Esophagus mucosa (tissue), 1 donor: ENCODE results near the gene UTP4. TPM values are rescaled to one million over a fixed set of nuclear protein-coding genes. Genes with fewer than 3 reads are reported as not detected.
"Not testable (repeated sequence)": the region's sequence is repeated elsewhere in the genome, so short reads cannot be mapped to it uniquely, and the experiment has no call there.

ENCODE experiments used
- ATAC-seq: fragments of 200-7000 bp; cut with Tn5 transposase; one replicate; pipeline ENCODE4 v1.9.1; 2020
- total RNA-seq: library from RNA; stranded (reverse); gene quantifications from one replicate; pipeline ENCODE4 v1.2.4, GENCODE V29; 2023
- donor health status: DM: yes; HTN: yes; CAD: no.

UTP4 gene
- total RNA-seq, 1 donor from 2014 or later, result 30.2 TPM

GRCh38 chr16:69131839-69132423, 518 bp upstream of the UTP4 start:
- ATAC-seq, result peak; percentile 81

DNA sequence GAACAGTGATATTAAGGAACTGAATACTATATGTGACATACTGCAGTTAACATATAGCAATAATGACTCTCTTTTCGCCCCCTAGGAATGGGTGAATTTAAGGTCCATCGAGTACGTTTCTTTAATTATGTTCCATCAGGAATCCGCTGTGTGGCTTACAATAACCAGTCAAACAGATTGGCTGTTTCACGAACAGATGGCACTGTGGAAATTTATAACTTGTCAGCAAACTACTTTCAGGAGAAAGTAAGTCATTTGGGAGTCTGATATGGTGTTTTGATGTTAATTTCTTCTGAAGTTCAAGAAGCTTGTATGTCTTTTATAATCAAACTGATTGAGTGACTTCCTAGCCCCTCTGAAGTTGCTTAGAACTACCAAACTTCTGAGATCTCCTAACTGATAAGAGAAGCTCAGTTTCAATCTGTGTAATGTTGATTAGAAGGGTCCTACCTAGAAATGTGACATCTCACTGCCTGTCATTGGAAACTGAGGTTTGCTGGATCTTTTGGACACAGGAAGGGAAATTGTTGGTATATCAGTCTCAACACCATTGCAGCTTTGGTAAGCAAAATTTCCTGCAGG, 1.0 kb downstream of the UTP4 start:
- no peak for ATAC-seq

DNA sequence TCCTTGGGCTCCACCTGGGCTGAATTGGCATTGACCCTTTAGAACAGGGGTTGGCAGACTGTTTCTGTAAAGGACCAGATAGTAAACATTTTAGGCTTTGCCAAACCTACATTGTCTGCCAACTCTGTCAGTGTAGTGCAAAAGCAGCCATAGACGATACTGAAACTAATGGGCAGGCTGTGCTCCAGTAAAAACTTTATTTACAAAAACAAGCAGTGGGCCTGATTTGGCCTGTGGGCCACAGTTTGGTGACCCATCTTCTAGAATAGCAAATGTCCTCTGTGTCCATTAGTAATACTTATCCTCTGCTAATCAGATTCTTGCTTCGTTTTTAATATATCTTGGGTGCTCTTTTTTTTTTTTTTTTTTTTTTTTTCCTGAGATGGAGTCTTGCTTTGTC, 6.2 kb downstream of the UTP4 start:
- no peak for ATAC-seq

- ATAC-seq, result not testable (repeated sequence)
These were observed 7.0 kb downstream of the UTP4 start for GRCh38 chr16:69139464-69139863.

DNA sequence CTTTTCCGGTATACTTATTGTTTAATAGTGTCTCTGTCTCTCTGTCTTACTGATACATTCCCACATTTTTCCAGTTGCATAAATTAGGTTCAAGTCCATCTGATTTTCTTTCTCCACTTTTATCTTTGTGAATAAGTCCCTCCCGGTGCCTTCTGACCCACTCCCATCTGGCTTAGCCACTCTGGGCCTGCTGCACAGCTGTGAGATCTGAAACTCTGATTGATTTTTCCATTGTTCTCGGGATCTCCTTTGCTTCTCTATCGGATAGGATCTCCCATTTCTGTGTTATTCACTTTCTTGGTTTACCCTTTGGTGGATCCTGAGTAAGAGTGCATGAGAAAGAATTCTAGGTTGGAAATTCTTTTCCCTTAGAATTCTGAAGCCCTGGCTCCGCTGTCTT, 8.6 kb downstream of the UTP4 start:
- no peak for ATAC-seq

DNA sequence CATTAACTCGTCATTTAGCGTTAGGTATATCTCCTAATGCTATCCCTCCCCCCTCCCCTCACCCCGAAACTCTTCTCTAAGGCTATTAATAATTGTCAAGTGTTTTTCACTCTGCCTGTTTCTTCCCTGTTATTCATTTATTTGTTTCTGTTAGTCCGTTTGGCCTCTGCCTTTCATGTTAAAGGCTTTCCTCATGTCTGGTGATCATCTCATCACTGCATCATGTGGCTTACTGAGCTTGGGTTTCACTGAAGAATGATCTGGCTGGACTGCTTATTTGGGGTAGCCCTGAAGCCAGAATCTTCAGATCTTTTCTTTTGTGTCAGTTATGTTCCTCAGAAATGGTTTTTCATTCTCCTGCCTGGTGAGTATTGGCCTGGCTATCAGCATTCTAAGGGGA, 9.5 kb downstream of the UTP4 start:
- no peak for ATAC-seq

DNA sequence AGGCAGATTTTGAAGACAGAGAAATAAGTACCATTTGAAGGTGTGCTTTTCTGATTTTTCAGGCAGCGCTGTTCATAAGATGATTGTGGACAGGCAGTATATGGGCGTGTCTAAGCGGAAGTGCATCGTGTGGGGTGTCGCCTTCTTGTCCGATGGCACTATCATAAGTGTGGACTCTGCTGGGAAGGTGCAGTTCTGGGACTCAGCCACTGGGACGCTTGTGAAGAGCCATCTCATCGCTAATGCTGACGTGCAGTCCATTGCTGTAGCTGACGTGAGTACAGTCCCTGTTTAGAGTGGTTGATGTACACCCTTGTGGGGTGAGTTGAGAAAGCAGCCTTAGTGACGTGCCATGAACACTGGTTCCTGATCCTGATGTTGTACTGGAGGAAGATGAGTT, 10.7 kb downstream of the UTP4 start:
- ATAC-seq, result peak; percentile 51

DNA sequence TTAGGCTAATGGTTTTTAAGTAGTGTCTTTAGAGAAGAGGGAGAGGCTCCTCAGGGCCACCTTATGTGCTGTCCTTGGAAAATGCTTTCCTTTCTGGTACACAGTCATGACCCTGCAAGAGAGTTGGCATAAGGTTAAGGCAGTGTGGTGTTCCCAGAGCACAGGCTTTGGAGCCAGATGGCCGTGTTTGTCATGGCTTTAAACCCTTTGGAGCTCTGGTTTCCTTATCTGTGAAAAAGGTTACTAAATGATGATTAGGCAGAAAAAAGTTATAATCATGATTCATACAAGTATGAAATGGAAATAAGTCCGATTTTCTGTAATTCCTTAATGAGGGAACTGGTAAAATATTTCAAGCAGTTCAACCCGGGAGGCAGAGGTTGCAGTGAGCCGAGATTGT, 13.2 kb downstream of the UTP4 start:
- ATAC-seq, result no peak

GRCh38 chr16:69149621-69150020, 17.2 kb downstream of the UTP4 start:
- not testable (repeated sequence) for ATAC-seq

- peak; percentile 71 for ATAC-seq
These were observed 17.9 kb downstream of the UTP4 start for GRCh38 chr16:69150146-69150865.

DNA sequence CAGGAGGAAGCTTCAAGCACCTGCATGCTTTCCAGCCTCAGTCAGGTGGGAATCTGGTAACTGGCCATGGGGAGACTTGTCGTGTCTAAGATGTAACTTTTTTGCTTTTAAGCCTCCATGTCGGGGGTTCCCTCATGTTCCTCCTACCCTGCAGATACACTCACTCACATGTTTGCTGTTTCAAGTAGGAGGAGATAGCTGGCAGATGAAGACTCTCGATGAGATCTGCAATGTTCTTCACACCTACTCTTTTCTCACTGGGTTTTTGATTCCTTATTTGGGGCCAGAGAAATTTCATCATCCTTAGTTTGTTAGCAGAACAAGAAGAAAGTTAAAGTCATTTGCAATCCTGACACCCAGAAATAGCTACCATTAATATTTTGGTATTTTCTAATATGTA, 24.7 kb downstream of the UTP4 start:
- ATAC-seq, result no peak

DNA sequence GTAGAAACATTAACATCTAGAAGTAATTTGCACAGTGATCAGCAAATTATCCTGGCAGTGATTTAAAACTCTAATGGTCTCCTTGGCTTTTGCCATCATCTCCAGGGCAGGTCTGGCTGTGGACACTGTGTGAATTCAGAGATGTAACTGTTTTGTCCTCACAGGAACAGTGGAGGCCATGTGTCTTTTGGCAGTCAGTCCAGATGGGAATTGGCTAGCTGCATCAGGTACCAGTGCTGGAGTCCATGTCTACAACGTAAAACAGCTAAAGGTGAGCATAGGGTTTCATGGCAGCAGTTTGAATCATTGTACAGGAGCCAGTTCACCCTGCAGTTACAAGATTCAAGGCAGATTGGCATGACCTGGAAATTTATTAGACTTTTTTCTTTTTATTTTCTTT, 27.7 kb downstream of the UTP4 start:
- no peak for ATAC-seq

DNA sequence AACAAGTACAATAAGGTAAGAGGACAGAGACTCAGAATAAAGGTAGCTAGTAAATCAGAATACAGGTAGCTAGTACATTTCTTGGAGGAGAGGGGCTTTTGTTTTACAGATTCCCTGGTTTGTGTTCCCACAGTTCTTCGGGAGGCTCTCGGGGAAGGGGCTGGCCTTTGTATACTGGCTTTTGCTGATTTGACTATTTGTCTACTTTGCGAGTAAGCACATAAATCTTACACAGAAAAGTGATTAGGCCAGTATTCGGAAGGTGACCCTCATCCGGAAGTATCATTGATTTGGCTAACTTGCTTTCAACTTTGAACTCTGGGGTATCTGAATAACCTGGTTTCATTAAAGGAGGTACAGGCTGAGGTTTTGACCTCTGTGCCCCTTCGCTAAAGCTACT, 33.1 kb downstream of the UTP4 start:
- no peak for ATAC-seq

GRCh38 chr16:69166221-69166833, 33.9 kb downstream of the UTP4 start:
- peak; percentile 25 for ATAC-seq

DNA sequence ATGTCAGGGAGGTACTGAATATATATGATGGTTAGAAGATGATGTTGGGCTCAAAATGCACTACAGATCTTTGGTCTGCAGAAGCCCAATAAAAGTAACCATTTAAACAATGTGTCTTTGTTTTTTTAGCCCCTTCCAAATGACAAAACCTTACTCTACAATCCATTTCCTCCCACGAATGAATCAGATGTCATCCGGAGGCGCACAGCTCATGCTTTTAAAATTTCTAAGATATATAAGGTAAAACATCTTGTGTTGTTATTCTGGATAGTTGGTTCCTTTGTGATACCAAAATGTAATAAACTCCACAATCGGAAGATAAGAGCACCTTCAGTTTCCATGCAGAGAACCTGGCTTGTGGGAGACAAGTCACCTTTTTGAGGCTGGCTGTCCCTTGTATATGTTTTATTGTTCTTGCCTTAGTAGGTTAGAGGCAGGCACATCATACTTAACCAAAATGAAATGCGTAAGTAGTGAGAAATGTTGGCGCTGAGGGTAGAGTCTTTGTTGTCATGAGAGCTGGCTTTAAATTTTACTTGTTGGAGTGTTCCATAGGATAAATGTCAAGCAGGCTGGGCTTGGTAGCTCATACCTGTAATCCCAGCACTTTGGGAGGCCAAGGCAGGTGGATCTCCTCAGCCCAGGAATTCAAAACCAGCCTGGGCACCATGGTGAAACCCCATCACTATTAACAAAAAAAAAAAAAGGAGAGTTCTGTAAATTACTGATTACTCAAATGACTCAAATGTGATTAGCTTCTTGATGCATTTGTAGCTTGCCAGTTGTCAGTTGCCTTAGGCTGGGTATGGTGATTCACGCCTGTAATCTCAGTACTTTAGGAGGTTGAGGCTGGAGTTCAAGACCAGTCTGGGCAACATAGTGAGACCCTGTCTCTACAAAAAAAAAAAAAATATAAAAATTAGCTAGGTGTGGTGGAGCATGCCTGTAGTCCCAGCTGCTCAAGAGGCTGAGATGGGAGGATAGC, 34.8 kb downstream of the UTP4 start:
- peak; percentile 41 for ATAC-seq

DNA sequence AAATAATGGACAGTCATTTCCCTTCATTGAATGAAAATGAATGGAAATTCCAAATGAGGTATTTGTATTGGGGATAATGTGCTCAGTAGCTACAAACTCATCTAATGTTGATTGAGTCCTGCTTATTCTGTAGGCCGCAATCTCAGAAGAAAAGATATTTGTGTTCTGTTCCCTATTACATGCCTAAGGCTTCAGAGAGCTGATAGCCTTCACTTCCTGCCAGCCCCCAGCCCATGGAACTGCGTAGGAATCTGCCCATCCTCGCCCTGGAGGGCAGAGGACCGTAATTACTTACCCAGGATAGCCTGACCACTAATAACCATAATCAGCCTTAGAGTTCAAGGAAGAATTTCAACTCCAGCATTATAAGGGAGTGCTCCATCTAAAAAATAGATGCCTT, 36.6 kb downstream of the UTP4 start:
- ATAC-seq, result no peak

- ATAC-seq, result no peak
These were observed 37.3 kb downstream of the UTP4 start for GRCh38 chr16:69169607-69170352.

GRCh38 chr16:69171325-69172084, 39.1 kb downstream of the UTP4 start:
- no peak for ATAC-seq

- ATAC-seq, result no peak
These were observed 43.8 kb downstream of the UTP4 start for GRCh38 chr16:69176033-69176800.

DNA sequence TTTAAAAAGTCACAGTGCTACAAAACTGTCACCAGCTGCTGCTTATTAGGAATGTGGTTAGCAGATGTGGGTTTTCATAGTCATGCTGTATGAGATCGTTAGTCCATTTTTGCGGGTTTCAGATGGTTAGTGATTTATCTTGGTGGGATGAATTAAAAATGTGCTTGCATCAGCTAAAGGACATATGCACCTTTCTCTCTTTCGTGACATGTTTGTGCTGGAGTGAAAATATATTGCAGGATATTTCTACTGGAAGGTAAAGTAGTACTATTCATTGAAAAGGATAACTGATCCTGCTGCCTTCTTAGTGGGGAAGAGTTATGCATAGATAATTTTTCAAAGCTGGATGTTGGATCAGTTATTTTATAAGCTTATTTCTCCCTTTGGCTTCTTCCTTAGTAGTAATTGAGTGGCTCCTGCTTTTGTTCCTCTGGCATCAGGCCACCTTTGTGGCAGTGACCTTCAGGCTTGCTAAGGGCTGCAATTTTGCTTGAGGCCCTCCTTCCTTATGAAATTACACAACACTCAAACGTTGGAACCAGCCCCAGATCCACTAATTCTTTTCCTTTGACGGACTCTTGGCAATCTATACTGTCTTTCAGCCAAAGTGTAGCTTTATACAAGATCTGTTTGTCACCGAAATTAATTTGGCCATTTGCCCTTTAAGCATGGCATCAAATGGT, 47.0 kb downstream of the UTP4 start:
- ATAC-seq, result peak; percentile 70
